ENCODE results near the gene IL4R. TPM values are rescaled to one million over a fixed set of nuclear protein-coding genes. Genes with fewer than 3 reads are reported as not detected.
A peak's percentile ranks its signal among the peaks of the same experiment; 100 is the strongest.

IL4R gene
- total and polyA plus RNA-seq, 2 of the 8 experiments (the other 6 are each of a cell fraction or from before 2014, with no cell fraction given) = 29.1 to 29.4 TPM

GRCh38 chr16:27374804-27375425 is 61.1 kb downstream of the IL4R start (continued):
- TF ChIP-seq TAF1 (IDR thresholded peaks at IDR 0.05; ENCODE audit: low read depth, low read length) = peak; percentile 69; the same call in 1 of the 2 replicates
- TF ChIP-seq SP4 (IDR thresholded peaks at IDR 0.05; ENCODE audit: low read length) = no peak
- TF ChIP-seq, protein P1, sequence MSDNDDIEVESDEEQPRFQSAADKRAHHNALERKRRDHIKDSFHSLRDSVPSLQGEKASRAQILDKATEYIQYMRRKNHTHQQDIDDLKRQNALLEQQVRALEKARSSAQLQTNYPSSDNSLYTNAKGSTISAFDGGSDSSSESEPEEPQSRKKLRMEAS (IDR thresholded peaks at IDR 0.05) = peak; percentile 84
- no peak for TF ChIP-seq CBX5 (IDR thresholded peaks at IDR 0.05; ENCODE audit: low read depth, low read length)

Measured in H1 (cell line).